HepG2 (cell line): ENCODE data around the gene SCAANT1. TPM values are rescaled to one million over a fixed set of nuclear protein-coding genes. Genes with fewer than 3 reads are reported as not detected.

Experiments used
- ATAC-seq: fragments of 200-7000 bp; cut with Tn5 transposase; 3 replicates; pipeline ENCODE4 v1.9.1; 2020; ENCODE audit warnings: mild to moderate bottlenecking, moderate library complexity
- BruUV-seq: library from RNA; stranded (reverse); fragments of 400-500 nt; replicated peaks from 2 replicates; lab custom pipeline; 2021; lab: Mats Ljungman, UMichigan
- CTCF ChIA-PET: fragments of 300-600 bp; formaldehyde crosslinking; extraction: SDS; loops from one replicate; lab custom pipeline; 2021; ENCODE audit warnings: low total read pairs, inconsistent platforms, low intra/inter-chr PET ratio; lab: Yijun Ruan, JAX
- POLR2A ChIA-PET: fragments of 350-600 bp; sonication (Branson Sonifier 250); formaldehyde crosslinking; loops from one replicate; lab custom pipeline; 2020; ENCODE audit warnings: antibody characterized with exemption, inconsistent platforms; lab: Yijun Ruan, JAX
- DNase-seq: peaks from one replicate; pipeline ENCODE4 v3.0.0-alpha.2; 2015; ENCODE audit warnings: low spot score
- FAIRE-seq: peaks from 3 replicates; lab custom pipeline; 2011; peaks lifted over from hg19 to GRCh38; lab: Jason Lieb, UNC
- H2AFZ ChIP-seq: one replicate; pipeline ENCODE4 v1.6.1; 2011; ENCODE audit warnings: low read length, inconsistent platforms
- H3K27ac ChIP-seq: fragments of 300-600 bp; 3 replicates; pipeline ENCODE4 v1.8.0; 2011; ENCODE audit warnings: mixed run types, mild to moderate bottlenecking, mixed read lengths, low read length, inconsistent platforms; ENCODE audit not compliant: insufficient read depth; ENCODE audit errors: extremely low read length
- H3K27me3 ChIP-seq, 2 experiments: fragments of 200-600 bp in 1 of 2; 2 replicates in 1 of 2; 3 replicates in 1 of 2; pipeline versions ENCODE4 v1.6.0 to v1.8.0; 2011; ENCODE audit warnings: low read length in 2 of 2, mild to moderate bottlenecking in 2 of 2, moderate library complexity in 2 of 2, inconsistent platforms in 1 of 2; ENCODE audit not compliant: insufficient read depth in 2 of 2, control insufficient read depth in 1 of 2
- H3K36me3 ChIP-seq, 2 experiments: fragments of 200-600 bp in 1 of 2; replicated peaks in 1 of 2; 2 replicates in 1 of 2; 3 replicates in 1 of 2; pipeline versions ENCODE4 v1.5.1 to v1.8.0; 2011; ENCODE audit warnings: low read length in 2 of 2, inconsistent platforms in 1 of 2; ENCODE audit not compliant: insufficient read depth in 2 of 2, control insufficient read depth in 1 of 2
- H3K4me1 ChIP-seq: 2 replicates; pipeline ENCODE4 v1.5.1; 2012; ENCODE audit warnings: low read length, inconsistent platforms; ENCODE audit not compliant: insufficient read depth
- H3K4me2 ChIP-seq: 2 replicates; pipeline ENCODE4 v1.6.0; 2011; ENCODE audit warnings: low read depth, low read length, inconsistent platforms
- H3K4me3 ChIP-seq, 3 experiments: fragments of 200-600 bp in 1 of 3; sonication (generic), shearing (Covaris generic) in 1 of 3; replicated peaks in 1 of 3; 2 replicates each; pipeline ENCODE4 v1.5.1; 2011 to 2016; ENCODE audit warnings: low read length in 3 of 3, inconsistent platforms in 2 of 3, low read depth in 2 of 3, mild to moderate bottlenecking in 2 of 3, control low read depth in 1 of 3, mixed read lengths in 1 of 3; ENCODE audit not compliant: insufficient read depth in 1 of 3
- H3K79me2 ChIP-seq: one replicate; pipeline ENCODE4 v1.6.1; 2011; ENCODE audit warnings: low read length, inconsistent platforms; ENCODE audit not compliant: insufficient read depth
- H3K9ac ChIP-seq: 2 replicates; pipeline ENCODE4 v1.6.0; 2011; ENCODE audit warnings: mild to moderate bottlenecking, low read depth, low read length, inconsistent platforms; ENCODE audit not compliant: insufficient read depth
- H3K9me3 ChIP-seq: 2 replicates; pipeline ENCODE4 v1.5.1; 2012; ENCODE audit warnings: mild to moderate bottlenecking, low read length
- H4K20me1 ChIP-seq: 2 replicates; pipeline ENCODE4 v1.6.0; 2011; ENCODE audit warnings: inconsistent platforms, mild to moderate bottlenecking, low read length, moderate library complexity; ENCODE audit not compliant: insufficient read depth
- GTF3A ChIP-seq: sonication (generic); formaldehyde crosslinking; conservative IDR thresholded peaks from 2 replicates; pipeline ENCODE4 v1.4.0; 2020; ENCODE audit warnings: mild to moderate bottlenecking, missing genetic modification reagents
- MAF1 ChIP-seq: sonication (generic); formaldehyde crosslinking; IDR thresholded peaks from 2 replicates; pipeline ENCODE4 v1.5.0; 2020; ENCODE audit warnings: missing genetic modification reagents, borderline replicate concordance
- MZF1 ChIP-seq: sonication (generic); formaldehyde crosslinking; IDR thresholded peaks from 2 replicates; pipeline ENCODE4 v1.8.1; 2023; ENCODE audit warnings: mild to moderate bottlenecking, missing genetic modification reagents, borderline replicate concordance
- SMAD9 ChIP-seq: sonication (generic); formaldehyde crosslinking; IDR thresholded peaks from 2 replicates; pipeline ENCODE4 v1.5.1; 2020; ENCODE audit warnings: mild to moderate bottlenecking, missing genetic modification reagents
- ZFX ChIP-seq: sonication (generic); formaldehyde crosslinking; IDR thresholded peaks from 2 replicates; pipeline ENCODE4 v1.4.0; 2020; ENCODE audit warnings: mild to moderate bottlenecking, low read depth, missing genetic modification reagents, moderate library complexity
- ZMYM4 ChIP-seq: sonication (generic); formaldehyde crosslinking; IDR thresholded peaks from 2 replicates; pipeline ENCODE4 v1.8.1; 2023; ENCODE audit warnings: mild to moderate bottlenecking, missing genetic modification reagents
- ZNF337 ChIP-seq: sonication (generic); formaldehyde crosslinking; IDR thresholded peaks from 2 replicates; pipeline ENCODE4 v1.5.1; 2020; ENCODE audit warnings: missing genetic modification reagents, low read depth, mild to moderate bottlenecking, borderline replicate concordance
- ZNF552 ChIP-seq: sonication (generic); formaldehyde crosslinking; IDR thresholded peaks from 2 replicates; pipeline ENCODE4 v1.9.0; 2022; ENCODE audit warnings: missing genetic modification reagents, mild to moderate bottlenecking, borderline replicate concordance
- WGBS: methylation state at CpG from one replicate; pipeline ENCODE4 v1.1.6; 2017; ENCODE audit warnings: low lambda C conversion rate; 5-methylcytosine and 5-hydroxymethylcytosine counted together
- in situ Hi-C: cut with HindIII; loops from 2 replicates; pipeline ENCODE4 v1.10.0; 2017; ENCODE audit warnings: low pct_unique_long_range_greater_than_20kb; ENCODE audit not compliant: extremely low pct_ligation_motif_present
- intact Hi-C: fragments of 100-400 bp; cut with micrococcal nuclease; formaldehyde crosslinking; loops from one replicate; pipeline ENCODE4 v1.10.0; 2022; ENCODE audit not compliant: unreplicated experiment
- polyA plus RNA-seq, 8 experiments: library from polyadenylated mRNA; depleted of rRNA in 3 of 8; stranded (reverse) in 7 of 8; unstranded in 1 of 8; fragments of >200 nt; fragmentation: Illumina TruSeq in 4 of 8; extraction: Trizol in 4 of 8; gene quantifications; 2 replicates each; pipeline versions ENCODE4 v1.2.1 to v1.2.3, GENCODE V29; 2011 to 2016; ENCODE audit warnings: low read depth in 4 of 8, missing spikeins in 1 of 8, mixed read lengths in 1 of 8; ENCODE audit not compliant: insufficient read depth in 1 of 8
- total RNA-seq, 5 experiments: library from RNA; depleted of rRNA; stranded (reverse); fragments of >200 nt; fragmentation: Illumina TruSeq; extraction: Trizol; gene quantifications; 2 replicates each; pipeline ENCODE4 v1.2.3, GENCODE V29; 2016; ENCODE audit warnings: low read depth in 1 of 5
- TF ChIP-seq, protein P1 (sequence below): sonication (generic); formaldehyde crosslinking; IDR thresholded peaks from 2 replicates; pipeline ENCODE4 v1.5.0; 2020; ENCODE audit warnings: missing genetic modification reagents
- TF ChIP-seq, protein P2 (sequence below): sonication (generic); formaldehyde crosslinking; IDR thresholded peaks from 2 replicates; pipeline ENCODE4 v1.5.0; 2020; ENCODE audit warnings: missing genetic modification reagents, mild to moderate bottlenecking, borderline replicate concordance
- TF ChIP-seq, protein P3 (sequence below): IDR thresholded peaks from 2 replicates; pipeline ENCODE4 v1.6.1; 2016; ENCODE audit warnings: missing biosample characterization, missing genetic modification reagents, low read depth

Gene SCAANT1
- total and polyA plus RNA-seq, 2 of the 13 experiments (the other 11 are each of a cell fraction or from before 2014, with no cell fraction given), result not detected

DNA sequence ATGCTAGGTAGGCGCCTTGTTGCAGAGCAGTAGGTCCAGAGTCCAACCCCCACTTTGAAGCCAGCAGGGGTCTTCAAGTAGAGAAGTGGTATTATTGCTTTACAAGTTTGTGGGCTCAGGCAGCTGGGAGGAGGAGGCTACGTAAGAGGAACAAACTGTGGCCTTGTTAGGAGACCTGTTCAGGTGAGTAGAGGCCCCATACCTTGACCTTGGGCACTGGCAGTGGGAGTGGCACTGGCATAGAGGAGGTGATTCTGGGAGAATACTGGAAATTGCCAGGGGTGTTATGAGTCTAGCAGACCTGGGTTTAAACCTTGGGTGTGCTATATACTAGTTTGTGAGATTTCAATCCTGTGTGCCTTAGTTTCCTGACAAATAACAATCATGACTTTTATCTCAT is 34.6 kb upstream of the SCAANT1 start:
- Histone ChIP-seq H3K4me3 (no peak overlapping the region), H2AFZ (no peak overlapping the region), H3K36me3 (peaks cover 0 to 5% of the 10 kb centered on the region in 2 experiments; a peak in 2 of 5 replicates), H3K27ac (no peak overlapping the region), H4K20me1 (peaks cover 3% of the 10 kb centered on the region), H3K9me3 (no peaks in the 10 kb centered on the region), H3K4me2 (no peak overlapping the region), H3K4me1 (peaks cover 54% of the 10 kb centered on the region), H3K9ac (no peak overlapping the region), H3K79me2 (peaks cover 27% of the 10 kb centered on the region), H3K27me3 (no peaks in the 10 kb centered on the region)
- TF ChIP-seq ZFX (CRISPR knock-in tag), result no peak
- TF ChIP-seq, protein P1, sequence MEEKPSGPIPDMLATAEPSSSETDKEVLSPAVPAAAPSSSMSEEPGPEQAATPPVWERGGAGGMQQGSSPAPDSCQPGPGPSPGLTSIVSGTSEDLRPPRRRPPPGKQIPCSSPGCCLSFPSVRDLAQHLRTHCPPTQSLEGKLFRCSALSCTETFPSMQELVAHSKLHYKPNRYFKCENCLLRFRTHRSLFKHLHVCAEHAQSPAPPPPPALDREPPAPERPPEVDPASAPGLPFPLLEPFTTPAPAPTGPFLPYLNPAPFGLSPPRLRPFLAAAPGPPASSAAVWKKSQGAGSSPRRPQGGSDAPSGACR, result no peak
- TF ChIP-seq, protein P2, sequence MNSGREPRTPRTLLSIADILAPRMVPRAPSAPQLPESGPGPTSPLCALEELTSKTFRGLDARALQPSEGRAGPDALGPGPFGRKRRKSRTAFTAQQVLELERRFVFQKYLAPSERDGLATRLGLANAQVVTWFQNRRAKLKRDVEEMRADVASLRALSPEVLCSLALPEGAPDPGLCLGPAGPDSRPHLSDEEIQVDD, result no peak
- no peak for TF ChIP-seq ZNF337 (CRISPR knock-in tag)
- no peak for TF ChIP-seq MZF1
- no peak for TF ChIP-seq ZNF552 (CRISPR knock-in tag)
- no peak for TF ChIP-seq ZMYM4 (CRISPR knock-in tag)
- no peak for TF ChIP-seq MAF1
- TF ChIP-seq SMAD9 (CRISPR knock-in tag), result no peak
- TF ChIP-seq GTF3A (CRISPR knock-in tag), result no peak
- TF ChIP-seq, protein P3, sequence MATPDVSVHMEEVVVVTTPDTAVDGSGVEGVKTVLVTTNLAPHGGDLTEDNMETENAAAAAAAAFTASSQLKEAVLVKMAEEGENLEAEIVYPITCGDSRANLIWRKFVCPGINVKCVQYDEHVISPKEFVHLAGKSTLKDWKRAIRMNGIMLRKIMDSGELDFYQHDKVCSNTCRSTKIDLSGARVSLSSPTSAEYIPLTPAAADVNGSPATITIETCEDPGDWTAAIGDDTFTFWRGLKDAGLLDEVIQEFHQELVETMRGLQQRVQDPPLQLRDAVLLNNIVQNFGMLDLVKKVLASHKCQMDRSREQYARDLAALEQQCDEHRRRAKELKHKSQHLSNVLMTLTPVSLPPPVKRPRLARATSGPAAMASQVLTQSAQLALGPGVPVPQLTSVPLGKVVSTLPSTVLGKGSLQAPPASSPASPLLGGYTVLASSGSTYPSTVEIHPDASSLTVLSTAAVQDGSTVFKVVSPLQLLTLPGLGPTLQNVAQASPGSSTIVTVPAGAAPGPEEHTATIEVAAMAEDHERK (CRISPR knock-in tag), result no peak
- in situ Hi-C loops (no loop called here), intact Hi-C loops (no loop called here)
- no TSS peak for BruUV-seq
- FAIRE-seq (no peak), ATAC-seq (no peak), DNase-seq (no peak)
- 93% methylated on average over 2 of the region's 2 CpGs for WGBS
- ChIA-PET POLR2A (no interaction called here), CTCF (no interaction called here)
